HepG2 (cell line): Measurements from ENCODE around the gene SAMD4B. TPM values are rescaled to one million over a fixed set of nuclear protein-coding genes. Genes with fewer than 3 reads are reported as not detected.

Experiments used
- TP53 ChIP-seq: sonication (generic); formaldehyde crosslinking; conservative IDR thresholded peaks from 2 replicates; pipeline ENCODE4 v1.4.0; 2020; ENCODE audit warnings: missing genetic modification reagents
- ZHX2 ChIP-seq, 2 experiments: sonication (generic) in 1 of 2; formaldehyde crosslinking in 1 of 2; IDR thresholded peaks; 2 replicates each; pipeline versions ENCODE4 v1.6.1 to v1.9.0; 2014 to 2022; ENCODE audit warnings: antibody characterized with exemption in 1 of 2, borderline replicate concordance in 1 of 2, inconsistent platforms in 1 of 2, low read depth in 1 of 2, missing genetic modification reagents in 1 of 2
- ZNF20 ChIP-seq: sonication (generic); formaldehyde crosslinking; IDR thresholded peaks from 2 replicates; pipeline ENCODE4 v1.4.0; 2020; ENCODE audit warnings: mild to moderate bottlenecking, moderate library complexity, missing genetic modification reagents
- ZNF275 ChIP-seq: sonication (generic); formaldehyde crosslinking; IDR thresholded peaks from 2 replicates; pipeline ENCODE4 v1.8.0; 2022; ENCODE audit warnings: missing genetic modification reagents, mild to moderate bottlenecking, inconsistent platforms, borderline replicate concordance
- ZNF292 ChIP-seq: sonication (generic); formaldehyde crosslinking; IDR thresholded peaks from 2 replicates; pipeline ENCODE4 v1.8.1; 2022; ENCODE audit warnings: mild to moderate bottlenecking, low read depth, missing genetic modification reagents, borderline replicate concordance
- ZNF331 ChIP-seq: sonication (generic); formaldehyde crosslinking; IDR thresholded peaks from 2 replicates; pipeline ENCODE4 v1.4.0; 2020; ENCODE audit warnings: missing genetic modification reagents
- ZNF574 ChIP-seq: sonication (generic); formaldehyde crosslinking; IDR thresholded peaks from 2 replicates; pipeline ENCODE4 v1.4.0; 2020; ENCODE audit warnings: missing genetic modification reagents
- ZNF772 ChIP-seq: sonication (generic); formaldehyde crosslinking; IDR thresholded peaks from 2 replicates; pipeline ENCODE4 v1.5.0; 2020; ENCODE audit warnings: mild to moderate bottlenecking, missing genetic modification reagents
- polyA plus RNA-seq, 8 experiments: library from polyadenylated mRNA; depleted of rRNA in 3 of 8; stranded (reverse) in 7 of 8; unstranded in 1 of 8; fragments of >200 nt; fragmentation: Illumina TruSeq in 4 of 8; extraction: Trizol in 4 of 8; gene quantifications; 2 replicates each; pipeline versions ENCODE4 v1.2.1 to v1.2.3, GENCODE V29; 2011 to 2016; ENCODE audit warnings: low read depth in 4 of 8, missing spikeins in 1 of 8, mixed read lengths in 1 of 8; ENCODE audit not compliant: insufficient read depth in 1 of 8
- total RNA-seq, 5 experiments: library from RNA; depleted of rRNA; stranded (reverse); fragments of >200 nt; fragmentation: Illumina TruSeq; extraction: Trizol; gene quantifications; 2 replicates each; pipeline ENCODE4 v1.2.3, GENCODE V29; 2016; ENCODE audit warnings: low read depth in 1 of 5
- TF ChIP-seq, protein P1 (sequence below): sonication (generic); formaldehyde crosslinking; IDR thresholded peaks from 2 replicates; pipeline ENCODE4 v1.8.1; 2023; ENCODE audit warnings: mild to moderate bottlenecking, inconsistent platforms, moderate library complexity, missing genetic modification reagents, borderline replicate concordance
- TF ChIP-seq, protein P2 (sequence below): sonication (generic); formaldehyde crosslinking; IDR thresholded peaks from 2 replicates; pipeline ENCODE4 v1.9.0; 2022; ENCODE audit warnings: missing genetic modification reagents, mild to moderate bottlenecking, borderline replicate concordance

Gene SAMD4B
- total and polyA plus RNA-seq, 2 of the 13 experiments (the other 11 are each of a cell fraction or from before 2014, with no cell fraction given) = 26.0 to 31.8 TPM

DNA sequence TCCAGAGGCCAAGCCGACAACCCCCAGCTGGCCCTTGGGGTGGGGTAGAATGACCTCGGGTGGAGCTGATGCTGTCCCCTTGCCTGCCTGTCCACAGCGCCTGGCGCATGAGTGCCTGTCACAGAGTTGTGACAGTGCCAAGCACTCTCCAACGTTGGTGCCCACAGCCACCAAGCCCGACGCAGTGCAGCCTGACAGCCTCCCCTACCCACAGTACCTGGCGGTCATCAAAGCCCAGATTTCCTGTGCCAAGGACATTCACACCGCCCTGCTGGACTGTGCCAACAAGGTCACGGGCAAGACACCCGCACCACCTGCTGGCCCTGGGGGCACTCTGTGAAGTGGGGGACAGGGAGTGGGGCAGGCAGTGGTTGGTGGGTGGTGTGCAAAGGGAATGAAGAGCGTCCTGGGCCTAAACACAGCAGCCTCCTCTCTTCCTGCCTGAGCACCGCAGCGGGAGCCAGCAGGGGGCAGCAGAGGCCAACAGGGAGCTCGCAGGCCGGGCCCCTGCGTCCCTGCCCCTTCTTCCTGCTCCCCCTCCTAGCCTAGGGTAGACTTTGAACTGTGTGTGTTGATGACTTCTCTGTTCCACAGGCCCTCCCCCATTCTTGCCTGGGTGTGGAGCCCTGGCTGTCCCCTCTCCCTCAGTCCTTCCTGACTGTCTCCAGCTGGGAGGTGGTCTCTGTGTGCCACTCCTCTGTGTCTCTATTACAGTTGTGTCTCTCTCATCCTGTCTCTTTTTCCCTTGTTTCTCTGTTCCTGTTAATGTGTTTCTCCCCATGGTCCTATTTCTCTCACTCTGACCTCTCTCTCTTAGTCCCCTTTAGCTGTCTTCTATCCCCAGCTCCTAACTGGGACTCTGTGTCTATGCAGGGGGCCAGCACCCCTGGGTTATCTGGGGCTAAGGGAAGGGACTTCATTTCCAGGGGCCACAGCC is 55.4 kb downstream of the SAMD4B start (continued):
- peak; percentile 40; the same call in 1 of the 2 replicates for TF ChIP-seq ZHX2 (IDR thresholded peaks at IDR 0.05; ENCODE audit: low read depth)
- TF ChIP-seq ZHX2 (CRISPR knock-in tag; IDR thresholded peaks at IDR 0.05; ENCODE audit: borderline replicate concordance) = no peak
- peak; percentile 98 for TF ChIP-seq ZNF772
- peak; percentile 78 for TF ChIP-seq ZNF574 (CRISPR knock-in tag)
- peak; percentile 64; the same call in 1 of the 2 replicates for TF ChIP-seq ZNF292 (CRISPR knock-in tag)
- peak; percentile 89; the same call in 1 of the 2 replicates for TF ChIP-seq ZNF331
- no peak for TF ChIP-seq TP53
- no peak for TF ChIP-seq ZNF275 (CRISPR knock-in tag)
- no peak for TF ChIP-seq ZNF20 (CRISPR knock-in tag)
- TF ChIP-seq, protein P1, sequence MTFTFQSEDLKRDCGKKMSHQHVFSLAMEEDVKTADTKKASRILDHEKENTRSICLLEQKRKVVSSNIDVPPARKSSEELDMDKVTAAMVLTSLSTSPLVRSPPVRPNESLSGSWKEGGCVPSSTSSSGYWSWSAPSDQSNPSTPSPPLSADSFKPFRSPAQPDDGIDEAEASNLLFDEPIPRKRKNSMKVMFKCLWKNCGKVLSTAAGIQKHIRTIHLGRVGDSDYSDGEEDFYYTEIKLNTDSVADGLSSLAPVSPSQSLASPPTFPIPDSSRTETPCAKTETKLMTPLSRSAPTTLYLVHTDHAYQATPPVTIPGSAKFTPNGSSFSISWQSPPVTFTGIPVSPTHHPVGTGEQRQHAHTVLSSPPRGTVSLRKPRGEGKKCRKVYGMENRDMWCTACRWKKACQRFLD = no peak
- TF ChIP-seq, protein P2, sequence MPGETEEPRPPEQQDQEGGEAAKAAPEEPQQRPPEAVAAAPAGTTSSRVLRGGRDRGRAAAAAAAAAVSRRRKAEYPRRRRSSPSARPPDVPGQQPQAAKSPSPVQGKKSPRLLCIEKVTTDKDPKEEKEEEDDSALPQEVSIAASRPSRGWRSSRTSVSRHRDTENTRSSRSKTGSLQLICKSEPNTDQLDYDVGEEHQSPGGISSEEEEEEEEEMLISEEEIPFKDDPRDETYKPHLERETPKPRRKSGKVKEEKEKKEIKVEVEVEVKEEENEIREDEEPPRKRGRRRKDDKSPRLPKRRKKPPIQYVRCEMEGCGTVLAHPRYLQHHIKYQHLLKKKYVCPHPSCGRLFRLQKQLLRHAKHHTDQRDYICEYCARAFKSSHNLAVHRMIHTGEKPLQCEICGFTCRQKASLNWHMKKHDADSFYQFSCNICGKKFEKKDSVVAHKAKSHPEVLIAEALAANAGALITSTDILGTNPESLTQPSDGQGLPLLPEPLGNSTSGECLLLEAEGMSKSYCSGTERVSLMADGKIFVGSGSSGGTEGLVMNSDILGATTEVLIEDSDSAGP (CRISPR knock-in tag) = peak; percentile 94
